Right forelimb (tissue), 1 donor: ENCODE data around the gene SERP2.

Experiments
- DNase-seq: peaks from one replicate; pipeline ENCODE4 v3.0.0-alpha.2; 2018

The SERP2 gene

DNA sequence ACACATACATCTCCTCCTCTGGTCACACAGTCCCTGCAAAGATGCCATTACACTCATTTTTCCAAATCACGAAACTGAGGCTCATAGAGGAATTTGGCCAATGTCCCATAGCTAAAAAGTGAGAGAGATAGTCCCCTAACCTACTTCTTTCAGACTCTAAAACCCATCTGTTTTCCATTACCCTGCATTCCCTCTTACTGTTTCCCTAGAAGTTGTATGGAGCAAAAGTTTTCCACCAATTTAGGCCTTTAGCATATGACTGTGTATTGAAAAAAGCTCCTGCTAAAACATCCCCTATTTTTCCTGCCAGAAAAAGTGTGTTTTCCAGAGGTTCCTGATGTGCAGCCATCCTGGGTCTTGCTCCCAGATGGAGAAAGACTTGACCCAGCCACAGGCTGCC lies 16.3 kb downstream of the SERP2 start:
- DNase-seq: no peak

- no peak for DNase-seq
These were observed 19.8 kb downstream of the SERP2 start for GRCh38 chr13:44393391-44393790.

DNA sequence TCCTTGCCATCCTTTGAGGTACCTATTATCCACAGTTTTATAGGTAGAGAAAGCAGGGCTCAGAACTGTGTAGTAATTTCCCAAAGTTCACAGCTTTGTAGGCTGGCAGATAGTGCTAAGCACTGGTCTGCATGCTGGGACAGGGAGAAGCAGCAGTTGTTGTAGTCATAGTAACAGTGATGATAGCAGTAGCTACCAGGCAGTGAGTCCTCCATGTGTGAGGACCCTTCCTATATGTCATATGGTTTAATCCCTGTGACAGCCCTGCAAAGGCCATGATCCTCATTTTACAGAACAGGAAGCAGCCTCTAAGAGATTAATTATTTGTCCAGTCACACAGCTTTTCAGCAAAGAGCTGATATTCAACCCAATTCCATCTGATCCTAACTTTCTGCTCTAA lies 21.0 kb downstream of the SERP2 start:
- DNase-seq: no peak

- no peak for DNase-seq
These were observed 22.5 kb downstream of the SERP2 start for GRCh38 chr13:44395976-44396694.

- DNase-seq: no peak
These were observed 23.3 kb downstream of the SERP2 start for GRCh38 chr13:44396701-44397580.

DNA sequence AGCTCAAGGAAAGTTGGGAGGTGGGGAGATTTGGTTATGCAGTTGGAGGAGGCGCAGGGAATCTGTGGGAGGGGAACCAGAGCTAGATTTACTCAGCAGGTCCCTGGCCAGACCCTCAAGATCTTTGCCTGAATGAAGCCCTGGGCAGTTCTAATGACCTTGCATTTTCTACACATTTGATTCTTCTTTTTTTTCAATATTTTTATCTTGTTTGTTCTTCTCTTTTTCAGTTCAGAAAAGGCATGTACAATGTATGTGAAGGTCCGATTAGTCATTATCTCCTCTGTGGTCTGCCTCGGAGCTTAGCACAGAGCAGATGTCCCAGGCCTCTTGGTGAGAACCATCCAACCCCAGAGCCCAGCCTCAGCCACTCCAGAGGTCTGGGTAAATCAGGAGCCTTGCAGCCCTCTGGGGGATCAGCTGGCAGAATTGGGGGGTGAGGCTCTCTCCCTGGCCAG lies 24.2 kb downstream of the SERP2 start:
- DNase-seq: no peak

- no peak for DNase-seq
These were observed 25.0 kb downstream of the SERP2 start for GRCh38 chr13:44398606-44399005.

DNA sequence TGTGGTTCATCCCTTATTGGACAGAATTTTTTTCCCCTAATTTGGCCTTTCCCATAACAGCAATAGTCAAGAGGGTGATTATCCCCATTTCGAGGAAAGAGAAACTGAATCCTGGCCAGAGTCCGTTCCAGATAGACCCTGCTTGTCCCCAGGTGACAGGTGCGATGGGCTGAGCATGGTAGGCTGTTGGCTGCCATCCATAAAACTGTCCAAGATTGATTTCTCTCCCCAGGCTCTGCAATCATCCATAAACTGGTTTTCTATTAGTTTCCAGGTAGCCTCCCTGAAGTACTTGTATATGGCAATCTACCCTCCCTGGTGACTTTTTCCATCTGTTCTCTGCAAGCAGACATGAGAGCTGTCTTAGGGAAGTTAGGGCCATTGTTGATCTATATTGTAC lies 25.4 kb downstream of the SERP2 start:
- no peak for DNase-seq

DNA sequence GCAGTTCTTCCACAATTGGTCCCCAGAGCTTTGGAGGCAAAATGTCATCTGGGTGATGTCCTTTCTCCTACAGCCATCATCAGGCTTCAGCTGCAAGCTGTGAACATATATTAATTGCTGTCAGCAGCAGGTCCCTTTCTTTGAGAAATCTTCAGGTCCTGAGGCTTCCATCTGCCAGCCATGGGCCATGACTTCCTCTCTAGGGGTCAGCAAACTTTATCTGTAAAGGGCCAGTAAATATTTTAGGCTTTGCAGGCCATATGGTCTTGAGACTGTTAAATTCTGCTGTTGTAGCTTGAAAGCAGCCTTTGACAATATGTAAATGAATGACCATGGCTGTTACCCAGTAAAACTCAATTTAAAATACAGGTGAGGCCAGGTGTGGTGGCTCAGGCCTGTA lies 27.1 kb downstream of the SERP2 start:
- no peak for DNase-seq

GRCh38 chr13:44401577-44401976 lies 28.0 kb downstream of the SERP2 start:
- no peak for DNase-seq

GRCh38 chr13:44402899-44403445 lies 29.3 kb downstream of the SERP2 start:
- no peak for DNase-seq

- DNase-seq: no peak
These were observed 29.9 kb downstream of the SERP2 start for GRCh38 chr13:44403461-44404056.

DNA sequence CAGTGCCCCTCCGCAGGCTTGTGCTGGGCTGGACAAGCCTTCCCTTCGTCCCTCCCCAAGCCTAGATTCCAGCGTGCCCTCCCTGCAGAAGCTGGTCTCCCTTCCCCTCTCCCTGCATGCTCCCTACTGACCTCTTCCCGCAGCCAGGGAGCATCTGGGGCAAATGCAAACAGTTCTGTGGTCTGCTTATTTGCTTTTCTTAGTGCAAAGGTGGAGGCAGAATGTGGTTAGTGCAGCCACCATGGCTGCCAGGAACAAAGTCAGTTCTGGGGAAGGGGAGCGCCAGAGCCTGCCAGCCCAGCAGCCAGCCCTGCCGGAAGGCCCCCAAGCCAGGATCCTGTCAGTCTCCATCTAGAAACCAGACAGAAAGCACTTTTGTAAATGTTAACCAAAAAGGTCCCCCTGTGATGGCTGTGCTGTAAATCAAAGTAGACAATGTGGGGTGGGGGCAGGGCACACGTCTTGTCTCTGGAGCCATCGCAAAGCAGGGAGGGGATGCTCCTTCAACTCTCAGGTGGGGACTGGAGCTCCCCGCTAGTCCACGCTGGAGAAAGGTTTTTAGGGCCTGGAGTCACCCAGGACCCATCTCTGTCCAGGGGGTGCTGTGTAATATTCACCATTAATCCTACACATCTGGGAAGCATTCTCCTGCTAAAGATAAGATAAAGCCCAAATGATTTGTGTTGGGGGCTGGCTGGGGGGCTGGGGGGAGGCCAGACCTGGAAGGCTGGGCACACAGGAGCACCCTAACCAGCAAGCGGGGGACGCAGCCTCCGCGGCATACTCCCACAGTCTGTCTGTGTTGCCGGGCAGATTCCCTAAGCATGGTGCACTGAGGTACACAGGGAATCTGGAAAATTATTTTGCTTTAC lies 30.9 kb downstream of the SERP2 start:
- DNase-seq: no peak

DNA sequence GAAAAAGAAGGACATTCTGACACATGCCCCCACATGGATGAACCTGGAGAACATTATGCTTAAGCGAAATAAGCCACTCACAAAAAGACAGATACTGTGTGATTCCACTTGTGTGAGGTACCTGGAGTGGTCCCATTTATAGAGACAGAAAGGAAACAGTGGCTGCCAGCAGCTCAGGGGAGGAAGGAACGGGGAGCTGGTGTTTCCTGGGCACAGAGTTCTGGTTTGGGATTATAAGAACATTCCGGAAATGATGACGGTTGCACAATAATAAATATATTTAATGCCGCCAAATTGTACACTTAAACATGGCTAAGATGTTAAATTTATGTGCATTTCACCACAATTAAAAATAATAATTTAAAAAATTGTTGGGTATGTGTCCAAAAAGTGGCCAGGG lies 33.0 kb downstream of the SERP2 start:
- no peak for DNase-seq

- no peak for DNase-seq
These were observed 33.8 kb downstream of the SERP2 start for GRCh38 chr13:44407379-44407778.

DNA sequence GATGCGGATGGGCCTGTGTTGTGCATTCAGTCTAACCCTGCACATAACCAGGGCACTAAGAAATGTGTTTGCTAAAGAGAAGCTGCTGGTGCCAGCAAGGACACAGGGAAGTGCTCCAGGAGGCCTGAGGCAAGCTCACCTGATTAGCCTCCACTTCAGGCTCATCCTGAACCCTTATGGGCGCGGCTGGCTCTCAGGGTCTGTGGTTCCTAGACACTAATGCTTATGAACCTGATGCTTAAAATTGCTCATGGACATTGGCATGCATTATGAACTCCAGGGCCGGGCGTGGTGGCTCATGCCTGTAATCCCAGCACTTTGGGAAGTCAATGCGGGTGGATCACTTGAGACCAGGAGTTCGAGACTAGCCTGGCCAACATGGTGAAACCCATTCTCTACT lies 34.3 kb downstream of the SERP2 start:
- no peak for DNase-seq

GRCh38 chr13:44409595-44409994 lies 36.0 kb downstream of the SERP2 start:
- DNase-seq: no peak

- DNase-seq: no peak
These were observed 36.8 kb downstream of the SERP2 start for GRCh38 chr13:44410328-44410859.

DNA sequence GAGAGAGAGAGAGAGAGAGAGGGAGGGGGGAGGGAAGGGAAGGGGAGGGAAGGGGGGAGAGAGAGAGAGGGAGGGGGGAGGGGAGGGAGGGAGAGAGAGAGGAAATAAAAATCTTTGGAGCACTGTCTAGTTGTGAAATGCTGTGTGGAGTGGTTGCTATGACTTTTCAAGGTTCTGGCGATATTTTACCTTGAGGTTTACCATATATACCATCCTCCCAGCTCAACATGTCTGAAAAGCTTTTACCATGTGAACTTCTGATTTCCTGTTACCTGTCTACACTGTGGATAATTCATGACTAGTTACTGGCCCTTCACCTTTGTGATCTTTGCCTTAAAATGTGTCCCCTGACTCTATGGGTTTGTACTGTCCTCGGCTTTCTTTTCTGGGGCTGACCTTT lies 38.2 kb downstream of the SERP2 start:
- no peak for DNase-seq

GRCh38 chr13:44412346-44412935 lies 38.8 kb downstream of the SERP2 start:
- DNase-seq: no peak

DNA sequence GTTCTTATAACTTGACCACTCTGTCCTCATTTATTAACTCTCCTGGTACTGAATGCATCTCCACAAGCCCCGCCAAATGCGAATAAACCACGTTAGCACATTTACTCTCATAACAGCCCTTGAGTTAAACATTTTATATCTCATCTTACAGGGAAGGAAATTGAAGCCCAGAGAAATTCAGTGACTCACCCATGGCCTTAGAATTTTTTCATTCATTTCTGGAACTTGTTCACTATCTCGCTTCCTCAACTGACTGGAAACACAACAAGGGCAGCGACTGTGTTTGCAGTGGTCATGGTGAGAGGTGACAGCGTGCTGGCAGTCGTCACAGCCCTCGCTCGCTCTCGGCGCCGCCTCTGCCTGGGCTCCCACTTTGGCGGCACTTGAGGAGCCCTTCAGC lies 39.5 kb downstream of the SERP2 start:
- DNase-seq: no peak

DNA sequence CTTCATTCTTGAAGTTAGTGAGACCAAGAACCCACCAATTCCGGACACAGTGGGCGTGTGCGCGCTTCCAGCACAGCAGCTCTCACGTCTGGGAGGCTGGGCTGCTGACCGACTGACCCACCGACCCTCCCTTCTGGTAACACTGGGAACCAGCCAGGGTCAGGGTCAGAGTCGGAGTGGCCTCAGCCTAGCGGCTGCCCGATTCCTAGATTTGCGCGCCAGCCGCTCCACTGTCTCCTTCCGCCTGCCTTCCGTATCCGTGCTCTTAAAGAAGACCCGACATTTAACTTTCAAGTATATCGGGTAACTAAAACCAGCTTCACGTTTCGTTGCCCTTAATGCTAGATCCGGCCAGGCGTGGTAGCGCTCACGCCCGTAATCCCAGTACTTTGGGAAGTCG lies 41.1 kb downstream of the SERP2 start:
- peak; percentile 23 for DNase-seq
